ENCODE measurements around the gene ANKRD55.
"Not testable (repeated sequence)": the region's sequence is repeated elsewhere in the genome, so short reads cannot be mapped to it uniquely, and the experiment has no call there.

The ANKRD55 gene

GRCh38 chr5:56170557-56170956 lies 62.6 kb downstream of the ANKRD55 start:
- FAIRE-seq = no peak
- no peak for DNase-seq (ENCODE audit: low spot score)

GRCh38 chr5:56169949-56170348 lies 63.2 kb downstream of the ANKRD55 start:
- DNase-seq (ENCODE audit: low spot score) (no peak), FAIRE-seq (no peak)

DNA sequence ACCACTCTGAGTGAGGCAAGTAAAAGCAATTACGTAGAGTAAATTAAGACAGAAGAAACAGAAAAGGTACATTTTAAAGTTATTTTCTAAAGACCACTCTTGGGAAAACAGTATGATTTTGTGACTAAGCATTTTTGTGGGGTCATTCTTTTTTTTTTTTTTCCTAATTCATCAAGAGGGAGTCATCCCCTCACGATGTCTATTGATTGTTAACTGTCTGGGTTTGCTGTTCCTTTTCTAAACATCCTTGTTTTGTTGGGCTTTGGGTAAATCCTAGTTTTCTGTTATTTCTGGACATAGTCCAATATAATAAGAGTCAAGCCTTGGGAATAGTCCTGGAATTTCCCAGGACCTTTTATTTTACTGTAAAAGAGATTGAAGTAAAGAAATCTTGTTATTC lies 63.8 kb downstream of the ANKRD55 start:
- FAIRE-seq (no peak), DNase-seq (ENCODE audit: low spot score) (no peak)

GRCh38 chr5:56168066-56168478 lies 65.1 kb downstream of the ANKRD55 start:
- no peak for FAIRE-seq
- peak; percentile 39 for DNase-seq (ENCODE audit: low spot score)

GRCh38 chr5:56167519-56167918 lies 65.6 kb downstream of the ANKRD55 start:
- DNase-seq (ENCODE audit: low spot score) (no peak), FAIRE-seq (no peak)

DNA sequence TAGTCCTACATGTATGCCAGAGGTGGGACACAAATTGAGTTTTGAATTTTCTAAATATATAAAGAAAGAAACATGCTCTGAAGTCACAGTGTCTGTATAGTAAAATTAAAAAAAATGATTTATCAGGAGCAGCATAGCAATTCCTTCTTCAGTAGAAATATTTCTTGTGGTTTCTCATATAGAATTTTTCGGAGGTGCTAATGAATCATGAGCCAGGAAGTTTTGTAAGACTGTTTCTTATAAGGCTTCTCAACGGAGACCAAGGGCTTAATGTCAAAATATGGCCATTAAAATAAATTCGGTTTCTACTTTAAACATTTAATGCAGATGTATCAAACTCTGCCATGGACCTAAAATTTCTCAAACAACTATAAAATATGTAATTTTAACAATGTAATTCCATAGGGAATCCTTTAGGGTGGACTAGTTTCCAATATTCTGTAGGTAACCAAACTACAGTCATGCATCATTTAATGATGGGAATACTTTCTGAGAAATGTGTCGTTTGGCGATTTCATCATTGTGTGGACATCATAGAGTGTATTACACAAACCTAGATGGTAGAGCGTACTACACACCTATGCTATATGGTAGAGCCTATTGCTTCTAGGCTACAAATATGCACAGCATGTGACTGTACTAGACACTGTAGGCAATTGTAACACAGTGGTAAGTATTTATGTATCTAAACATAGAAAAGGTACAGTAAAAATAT lies 66.3 kb downstream of the ANKRD55 start:
- FAIRE-seq (no peak), DNase-seq (ENCODE audit: low spot score) (no peak)

DNA sequence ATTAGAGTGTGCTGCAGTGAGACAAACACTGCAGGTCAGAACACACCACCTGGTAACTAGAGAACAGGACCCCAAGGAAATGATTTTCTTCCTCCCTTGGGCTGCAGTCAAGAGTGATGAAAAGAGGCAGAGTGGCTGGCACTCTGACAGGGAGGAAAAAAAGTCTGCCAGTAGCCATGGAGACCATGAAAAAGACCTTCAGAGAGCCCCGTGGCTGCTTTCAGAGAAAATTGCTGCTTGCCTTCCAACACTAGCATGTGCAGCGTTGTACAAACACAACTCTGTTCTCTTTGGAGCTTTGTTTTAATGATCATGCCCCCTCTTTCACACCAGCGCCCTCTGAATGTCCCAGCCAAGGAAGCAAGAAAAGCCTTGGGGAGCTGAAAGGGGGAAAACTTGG lies 68.8 kb downstream of the ANKRD55 start:
- no peak for FAIRE-seq
- no peak for DNase-seq (ENCODE audit: low spot score)

DNA sequence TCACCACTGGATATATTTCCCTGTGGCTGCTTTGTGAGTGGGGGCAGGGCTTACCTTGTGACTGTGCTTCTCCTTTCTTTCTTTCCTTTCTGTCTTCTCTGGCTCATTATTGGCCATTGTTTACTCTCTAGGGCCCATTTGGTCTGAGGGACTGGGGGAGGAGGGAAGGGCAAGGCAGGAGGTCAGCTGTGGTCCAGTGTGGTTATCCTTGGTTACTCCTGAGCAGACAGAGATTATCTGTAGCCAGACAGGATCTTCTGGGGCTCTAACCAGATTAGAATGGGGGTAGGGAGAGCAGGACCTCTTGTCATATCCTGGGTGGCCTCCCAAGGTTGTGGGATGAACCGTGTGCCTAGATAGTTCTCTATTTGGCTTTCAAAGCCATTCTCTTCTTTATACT lies 71.2 kb downstream of the ANKRD55 start:
- no peak for FAIRE-seq
- no peak for DNase-seq (ENCODE audit: low spot score)

DNA sequence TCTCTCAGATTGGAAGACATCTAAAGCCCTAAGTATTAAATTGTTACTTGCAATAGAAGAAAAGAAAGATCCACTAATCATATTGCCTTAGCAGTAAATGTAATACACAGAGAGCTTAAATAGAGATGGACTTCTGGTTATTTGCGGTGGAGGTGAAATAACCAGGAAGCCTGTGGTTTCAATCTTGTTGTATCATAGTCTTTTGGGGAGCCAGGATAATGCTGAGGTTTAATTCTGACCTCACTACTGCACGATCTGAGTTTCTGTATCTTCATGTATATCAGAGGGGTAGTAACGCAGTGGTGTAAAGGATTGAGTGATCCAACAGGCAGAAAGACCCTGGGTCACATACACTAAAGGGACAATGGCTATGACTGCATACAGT lies 71.7 kb downstream of the ANKRD55 start:
- DNase-seq (ENCODE audit: low spot score) (no peak), FAIRE-seq (no peak)

- no peak for FAIRE-seq
- DNase-seq (ENCODE audit: low spot score) = no peak
Observed at GRCh38 chr5:56160723-56161438, 72.2 kb downstream of the ANKRD55 start.

DNA sequence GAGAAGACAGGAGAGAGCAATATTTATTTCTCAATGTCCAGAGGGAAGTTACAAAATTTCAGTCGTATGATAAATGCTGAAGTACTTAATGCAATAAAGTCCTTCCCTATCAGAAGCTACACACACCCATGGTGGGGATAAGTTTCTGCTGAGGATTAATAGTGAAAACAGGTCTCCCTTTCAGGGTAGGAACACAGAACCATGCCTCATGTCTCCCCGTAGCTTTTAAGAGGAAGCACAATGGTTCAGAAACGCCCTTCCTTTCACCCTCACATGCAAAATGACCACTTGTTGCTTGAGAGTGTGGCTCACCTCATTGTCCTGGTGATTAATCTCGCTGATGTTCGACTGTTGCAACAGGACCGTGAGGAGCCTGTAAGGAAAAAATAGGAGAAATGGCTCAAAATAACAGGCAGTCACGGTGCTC lies 73.6 kb downstream of the ANKRD55 start:
- FAIRE-seq (no peak), DNase-seq (ENCODE audit: low spot score) (no peak)

- DNase-seq (ENCODE audit: low spot score) = no peak
- FAIRE-seq = no peak
Observed at GRCh38 chr5:56158331-56158960, 74.7 kb downstream of the ANKRD55 start.

DNA sequence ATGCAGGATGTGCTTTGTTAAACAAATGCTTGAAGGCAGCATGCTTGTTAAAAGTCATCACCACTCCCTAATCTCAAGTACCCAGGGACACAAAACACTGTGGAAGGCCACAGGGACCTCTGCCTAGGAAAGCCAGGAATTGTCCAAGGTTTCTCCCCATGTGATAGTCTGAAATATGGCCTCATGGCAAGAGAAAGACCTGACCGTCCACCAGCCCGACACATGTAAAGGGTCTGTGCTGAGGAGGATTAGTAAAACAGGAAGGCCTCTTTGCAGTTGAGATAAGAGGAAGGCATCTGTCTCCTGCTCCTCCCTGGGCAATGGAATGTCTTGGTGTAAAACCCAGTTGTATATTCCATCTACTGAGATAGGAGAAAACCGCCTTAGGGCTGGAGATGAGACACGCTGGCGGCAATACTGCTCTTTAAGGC lies 75.9 kb downstream of the ANKRD55 start:
- DNase-seq (ENCODE audit: low spot score); FAIRE-seq: not testable (repeated sequence)

DNA sequence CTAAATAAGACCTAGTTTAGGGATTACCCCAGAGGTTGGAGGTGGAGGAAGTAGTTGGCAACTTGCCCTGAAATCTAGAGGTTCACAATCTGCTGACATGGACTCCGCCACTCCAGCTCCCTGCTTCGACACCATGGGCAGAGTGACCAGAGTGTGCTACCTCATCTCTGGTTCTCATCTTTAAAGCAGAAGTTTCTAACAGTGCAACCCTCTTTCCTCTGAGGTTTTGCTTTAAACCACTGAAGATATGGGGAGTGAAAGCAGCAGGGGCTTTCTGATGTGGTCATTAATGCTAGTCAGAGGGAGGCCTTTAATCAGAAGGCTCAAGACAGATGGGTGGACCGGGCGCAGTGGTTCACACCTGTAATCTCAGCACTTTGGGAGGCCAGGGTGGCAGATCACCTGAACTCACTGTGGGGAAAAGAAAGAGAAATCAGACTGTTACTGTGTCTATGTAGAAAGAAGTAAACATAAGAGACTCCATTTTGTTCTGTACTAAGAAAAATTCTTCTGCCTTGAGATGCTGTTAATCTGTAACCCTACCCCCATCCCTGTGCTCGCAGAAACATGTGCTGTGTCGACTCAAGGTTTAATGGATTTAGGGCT lies 76.4 kb downstream of the ANKRD55 start:
- not testable (repeated sequence) for DNase-seq (ENCODE audit: low spot score); FAIRE-seq

GRCh38 chr5:56155992-56156584 lies 77.0 kb downstream of the ANKRD55 start:
- DNase-seq (ENCODE audit: low spot score) = no peak
- no peak for FAIRE-seq

GRCh38 chr5:56154732-56155484 lies 78.2 kb downstream of the ANKRD55 start:
- FAIRE-seq = no peak
- no peak for DNase-seq (ENCODE audit: low spot score)

DNA sequence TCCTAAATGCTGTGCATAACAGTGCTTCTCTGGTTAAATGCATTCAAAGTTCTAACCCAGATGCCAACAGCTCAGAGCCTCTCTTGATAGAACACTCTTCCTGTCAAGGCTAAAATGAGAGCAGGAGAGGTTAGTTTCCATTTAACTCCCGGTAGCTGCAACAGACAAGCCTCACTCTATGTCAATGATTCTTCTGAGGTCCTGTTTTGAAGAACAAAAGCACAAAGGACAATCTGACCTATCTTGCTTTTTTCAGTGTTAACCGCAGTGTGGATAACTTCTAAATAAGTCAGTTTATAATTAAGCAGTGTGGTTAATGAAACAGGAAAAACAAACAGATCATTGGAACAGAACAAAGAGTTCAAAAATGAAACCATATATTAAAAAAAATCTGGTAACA lies 80.7 kb downstream of the ANKRD55 start:
- DNase-seq (ENCODE audit: low spot score) = no peak
- FAIRE-seq = no peak

GRCh38 chr5:56150756-56151155 lies 82.4 kb downstream of the ANKRD55 start:
- not testable (repeated sequence) for FAIRE-seq

DNA sequence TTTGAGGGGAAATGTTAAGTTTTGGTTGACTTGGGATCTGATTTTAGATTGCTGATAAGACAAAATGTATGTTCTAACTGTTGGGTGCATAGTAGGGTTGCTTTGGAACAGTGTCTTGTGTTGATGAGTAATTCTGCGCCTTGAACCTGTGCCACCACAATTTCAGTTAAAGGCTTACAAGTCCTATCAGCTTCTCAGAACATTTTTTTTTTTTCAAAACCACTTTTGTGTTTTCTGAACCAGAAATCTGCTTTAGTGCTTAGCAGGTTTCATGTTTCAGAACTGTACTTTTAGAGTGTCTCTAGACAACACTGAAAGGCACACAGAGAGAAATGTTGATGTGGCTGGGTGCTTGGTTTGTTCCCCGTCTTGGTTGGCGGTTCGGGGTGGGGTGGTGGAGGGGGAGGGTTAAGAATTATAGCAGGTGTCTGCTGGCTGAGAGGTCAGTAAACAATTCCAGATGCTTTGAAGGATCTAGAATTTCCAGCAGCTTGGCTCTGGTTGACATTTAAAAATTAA lies 84.6 kb downstream of the ANKRD55 start:
- FAIRE-seq = no peak
- DNase-seq (ENCODE audit: low spot score) = no peak

More at GRCh38 chr5:56150756-56151155, 82.4 kb downstream of the ANKRD55 start:
- DNase-seq (ENCODE audit: low spot score) = not testable (repeated sequence)

GRCh38 chr5:56147659-56148230 lies 85.4 kb downstream of the ANKRD55 start:
- no peak for FAIRE-seq
- no peak for DNase-seq (ENCODE audit: low spot score)

All from urothelium cell line (cell line).